M059J (cell line): Measurements from ENCODE around the gene RBM4B. TPM values are rescaled to one million over a fixed set of nuclear protein-coding genes. Genes with fewer than 3 reads are reported as not detected.

Experiments
- total RNA-seq: library from RNA; depleted of rRNA; stranded (reverse); fragments of >200 nt; shearing (Covaris generic); gene quantifications from 2 replicates; pipeline ENCODE4 v1.2.3, GENCODE V29; 2014; rRNA removed

RBM4B gene
- total RNA-seq, 1 experiment from 2014 or later, result 27.3 TPM

Other genes starting within 250 kb of the RBM4B start
- gene MRPL11, start 239.0 kb downstream of the RBM4B start, total RNA-seq, result 57.9 and 80.2 TPM in 2 replicates
- gene PELI3, start 211.0 kb downstream of the RBM4B start, total RNA-seq, result 8.7 and 11.9 TPM in 2 replicates
- gene DPP3, start 197.5 kb downstream of the RBM4B start, total RNA-seq, result 60.3 and 106 TPM in 2 replicates
- gene BBS1, start 167.3 kb downstream of the RBM4B start, total RNA-seq, result 24.6 and 34.3 TPM in 2 replicates
- gene ZDHHC24, start 131.8 kb downstream of the RBM4B start, total RNA-seq, result 28.2 and 36.2 TPM in 2 replicates
- gene ACTN3, start 131.0 kb downstream of the RBM4B start, total RNA-seq, result not detected in 2 replicates
- 22.9 and 28.4 TPM in 2 replicates for gene CTSF, start 109.3 kb downstream of the RBM4B start, total RNA-seq
- gene CCDC87, start 84.8 kb downstream of the RBM4B start, total RNA-seq, result 0.17 TPM in 1 of 2 replicates, not detected in the other
- 19.4 and 20.0 TPM in 2 replicates for gene CCS, start 84.7 kb downstream of the RBM4B start, total RNA-seq
- 29.6 and 53.4 TPM in 2 replicates for gene RBM14, start 61.3 kb downstream of the RBM4B start, total RNA-seq
- gene RBM4, start 39.2 kb downstream of the RBM4B start, total RNA-seq, result 93.6 and 126 TPM in 2 replicates
- 2.1 and 11.4 TPM in 2 replicates for gene SPTBN2, start 51.3 kb upstream of the RBM4B start, total RNA-seq
- 21.3 and 32.3 TPM in 2 replicates for gene RCE1, start 165.6 kb upstream of the RBM4B start, total RNA-seq
- gene LRFN4, start 179.2 kb upstream of the RBM4B start, total RNA-seq, result 8.1 and 13.2 TPM in 2 replicates